HCT116 (cell line): Measurements from ENCODE around the gene LRRC32. TPM values are rescaled to one million over a fixed set of nuclear protein-coding genes. Genes with fewer than 3 reads are reported as not detected.

Experiments used
- ATAC-seq: fragments of 200-7000 bp; cut with Tn5 transposase; 2 replicates; pipeline ENCODE4 v1.9.1; 2020; ENCODE audit warnings: mild to moderate bottlenecking, moderate library complexity
- BruUV-seq: library from RNA; stranded (reverse); fragments of 400-500 nt; replicated peaks from 2 replicates; lab custom pipeline; 2021; lab: Mats Ljungman, UMichigan
- CTCF ChIA-PET: fragments of 300-600 bp; sonication (Branson Sonifier 250); formaldehyde crosslinking; loops from one replicate; lab custom pipeline; 2021; ENCODE audit warnings: antibody characterized with exemption; lab: Charles Lee
- POLR2A ChIA-PET: fragments of 300-600, 350-600 bp; sonication (Branson Sonifier 250); formaldehyde crosslinking; loops from one replicate; lab custom pipeline; 2021; ENCODE audit warnings: antibody characterized with exemption; lab: Charles Lee
- RAD21 ChIA-PET, 2 experiments: fragments of 300-600 bp; sonication (Branson Sonifier 250); formaldehyde crosslinking; loops; one replicate each; lab custom pipeline; 2023; ENCODE audit warnings: low total read pairs in 2 of 2; ENCODE audit not compliant: uncharacterized antibody in 2 of 2, unreplicated experiment in 2 of 2, low non-redundant PET in 1 of 2; lab: Charles Lee
- DNase-seq: peaks from one replicate; pipeline ENCODE4 v3.0.0-alpha.2; 2010; ENCODE audit warnings: low read depth, low spot score
- H2AFZ ChIP-seq: fragments of 200-600 bp; shearing (Covaris generic), sonication (generic); 2 replicates; pipeline ENCODE4 v1.6.1; 2017; ENCODE audit warnings: low read depth, mixed run types, mixed read lengths, antibody characterized with exemption, low read length; ENCODE audit not compliant: poor library complexity, severe bottlenecking
- H3K27ac ChIP-seq: 2 replicates; pipeline ENCODE4 v1.5.1; 2012; ENCODE audit warnings: low read depth, low read length
- H3K27me3 ChIP-seq: fragments of 200-600 bp; sonication (generic); 2 replicates; pipeline ENCODE4 v1.6.1; 2016; ENCODE audit warnings: mixed run types, low read length, mixed read lengths; ENCODE audit not compliant: insufficient read depth
- H3K36me3 ChIP-seq, 2 experiments: fragments of 200-500 bp in 1 of 2; fragments of 200-600 bp in 1 of 2; sonication (Bioruptor generic) in 1 of 2; sonication (generic) in 1 of 2; 2 replicates each; pipeline versions ENCODE4 v1.5.1 to v1.6.1; 2014 to 2016; ENCODE audit warnings: low read length in 2 of 2, inconsistent platforms in 1 of 2, mixed read lengths in 1 of 2, mixed run types in 1 of 2; ENCODE audit not compliant: insufficient read depth in 2 of 2, control insufficient read depth in 1 of 2
- H3K4me1 ChIP-seq, 2 experiments: fragments of 200-600 bp in 1 of 2; sonication (generic) in 1 of 2; 2 replicates each; pipeline versions ENCODE4 v1.5.1 to v1.6.1; 2012 to 2017; ENCODE audit warnings: low read length in 2 of 2, inconsistent platforms in 1 of 2, mild to moderate bottlenecking in 1 of 2, mixed read lengths in 1 of 2, mixed run types in 1 of 2, moderate library complexity in 1 of 2; ENCODE audit not compliant: insufficient read depth in 2 of 2, control insufficient read depth in 1 of 2
- H3K4me2 ChIP-seq: fragments of 200-600 bp; sonication (generic); 2 replicates; pipeline ENCODE4 v1.6.1; 2017; ENCODE audit warnings: mixed run types, low read length, mixed read lengths
- H3K4me3 ChIP-seq, 2 experiments: fragments of 200-600 bp in 1 of 2; sonication (generic) in 1 of 2; replicated peaks in 1 of 2; 2 replicates each; pipeline ENCODE4 v1.5.1; 2011 to 2016; ENCODE audit warnings: low read length in 2 of 2, control low read depth in 1 of 2, low read depth in 1 of 2, mild to moderate bottlenecking in 1 of 2, mixed read lengths in 1 of 2, mixed run types in 1 of 2
- H3K79me2 ChIP-seq: fragments of 200-600 bp; sonication (generic); 2 replicates; pipeline ENCODE4 v1.6.1; 2017; ENCODE audit warnings: mild to moderate bottlenecking, mixed run types, low read length, moderate library complexity, mixed read lengths; ENCODE audit not compliant: insufficient read depth
- H3K9ac ChIP-seq: fragments of 200-600 bp; sonication (generic); 2 replicates; pipeline ENCODE4 v1.6.1; 2016; ENCODE audit warnings: low read length, mixed read lengths
- H3K9me2 ChIP-seq: fragments of 200-600 bp; sonication (generic), shearing (Covaris generic); 2 replicates; pipeline ENCODE4 v1.6.1; 2017; ENCODE audit warnings: mixed run types, mild to moderate bottlenecking, moderate library complexity; ENCODE audit not compliant: insufficient read depth
- H3K9me3 ChIP-seq, 2 experiments: fragments of 200-500 bp in 1 of 2; fragments of 200-600 bp in 1 of 2; sonication (Bioruptor generic) in 1 of 2; sonication (generic) in 1 of 2; 2 replicates each; pipeline ENCODE4 v1.6.1; 2014 to 2017; ENCODE audit warnings: low read length in 2 of 2, mixed read lengths in 2 of 2, inconsistent platforms in 1 of 2, low read depth in 1 of 2, mild to moderate bottlenecking in 1 of 2, mixed run types in 1 of 2, moderate library complexity in 1 of 2; ENCODE audit not compliant: control insufficient read depth in 1 of 2, insufficient read depth in 1 of 2
- H4K20me1 ChIP-seq: fragments of 200-600 bp; sonication (generic), shearing (Covaris generic); 2 replicates; pipeline ENCODE4 v1.6.1; 2017; ENCODE audit warnings: mixed run types, mild to moderate bottlenecking, moderate library complexity; ENCODE audit not compliant: insufficient read depth
- ATF3 ChIP-seq: IDR thresholded peaks from 2 replicates; pipeline ENCODE4 v1.6.1; 2012
- CBX3 ChIP-seq: IDR thresholded peaks from 2 replicates; pipeline ENCODE4 v1.6.1; 2012; ENCODE audit warnings: low read depth
- CEBPB ChIP-seq: IDR thresholded peaks from 2 replicates; pipeline ENCODE4 v1.6.1; 2012; ENCODE audit warnings: low read depth
- ELF1 ChIP-seq: IDR thresholded peaks from 2 replicates; pipeline ENCODE4 v1.6.1; 2012; ENCODE audit warnings: low read depth, borderline replicate concordance
- EZH2phosphoT487 ChIP-seq: fragments of 200-600 bp; IDR thresholded peaks from 2 replicates; pipeline ENCODE4 v1.6.1; 2018; ENCODE audit warnings: antibody characterized with exemption, borderline replicate concordance
- FOSL1 ChIP-seq: IDR thresholded peaks from 2 replicates; pipeline ENCODE4 v1.6.1; 2012; ENCODE audit warnings: low read depth
- JUND ChIP-seq: IDR thresholded peaks from 2 replicates; pipeline ENCODE4 v1.6.1; 2012
- MAX ChIP-seq: IDR thresholded peaks from 2 replicates; pipeline ENCODE4 v1.6.1; 2012
- POLR2A ChIP-seq: IDR thresholded peaks from 2 replicates; pipeline ENCODE4 v1.7.0; 2011; ENCODE audit warnings: borderline replicate concordance; ENCODE audit not compliant: insufficient read depth, insufficient read length; ENCODE audit errors: extremely low read depth
- POLR2AphosphoS5 ChIP-seq: IDR thresholded peaks from 2 replicates; pipeline ENCODE4 v1.6.1; 2011; ENCODE audit warnings: mild to moderate bottlenecking, low read depth, low read length, moderate library complexity
- REST ChIP-seq: IDR thresholded peaks from 2 replicates; pipeline ENCODE4 v1.6.1; 2012; ENCODE audit warnings: low read depth
- SIN3A ChIP-seq: IDR thresholded peaks from 2 replicates; pipeline ENCODE4 v1.6.1; 2012; ENCODE audit warnings: low read depth
- SP1 ChIP-seq: IDR thresholded peaks from 2 replicates; pipeline ENCODE4 v1.6.1; 2012; ENCODE audit warnings: low read depth
- SRF ChIP-seq: IDR thresholded peaks from 2 replicates; pipeline ENCODE4 v1.6.1; 2012; ENCODE audit warnings: low read depth
- TCF7L2 ChIP-seq: IDR thresholded peaks from 2 replicates; pipeline ENCODE4 v1.7.0; 2011; ENCODE audit warnings: borderline replicate concordance, inconsistent platforms; ENCODE audit not compliant: insufficient read depth, insufficient read length; ENCODE audit errors: extremely low read depth
- YY1 ChIP-seq: IDR thresholded peaks from 2 replicates; pipeline ENCODE4 v1.6.1; 2011; ENCODE audit warnings: low read length, low read depth, moderate library complexity, mild to moderate bottlenecking; ENCODE audit not compliant: insufficient replicate concordance; ENCODE audit errors: extremely low read depth
- ZBTB33 ChIP-seq: IDR thresholded peaks from 2 replicates; pipeline ENCODE4 v1.6.1; 2011; ENCODE audit warnings: mild to moderate bottlenecking, low read length, moderate library complexity; ENCODE audit not compliant: insufficient replicate concordance; ENCODE audit errors: extremely low read depth
- ZFX ChIP-seq: fragments of 450-650 bp; IDR thresholded peaks from 2 replicates; pipeline ENCODE4 v1.6.1; 2017
- intact Hi-C: fragments of 100-400 bp; cut with micrococcal nuclease; formaldehyde crosslinking; loops from 2 replicates; pipeline ENCODE4 v1.10.0; 2022
- total RNA-seq: library from RNA; stranded (reverse); gene quantifications from one replicate; pipeline ENCODE4 v1.2.1, GENCODE V29; 2021; ENCODE audit not compliant: unreplicated experiment

LRRC32 gene
- total RNA-seq, 1 experiment from 2014 or later = 0.54 TPM

GRCh38 chr11:76717369-76717768, 46.8 kb upstream of the LRRC32 start:
- no TSS peak for BruUV-seq
- Histone ChIP-seq H3K4me1 (peaks cover 0 to 10% of the 10 kb centered on the region in 2 experiments; a peak in 2 of 4 replicates), H3K27ac (no peak overlapping the region), H3K9me2 (no peaks in the 10 kb centered on the region), H4K20me1 (no peaks in the 10 kb centered on the region), H3K9me3 (no peaks in the 10 kb centered on the region), H3K27me3 (peaks cover under 1% of the 10 kb centered on the region; the same call in 1 of the 2 replicates), H3K36me3 (no peaks in the 10 kb centered on the region), H3K9ac (no peak overlapping the region), H3K79me2 (no peaks in the 10 kb centered on the region), H3K4me2 (no peak overlapping the region), H2AFZ (no peak overlapping the region), H3K4me3 (no peak overlapping the region)
- ChIA-PET RAD21 (no interaction called here), CTCF (interaction anchor here (0.7 to 0.8 kb wide), 2 partner anchors 71 to 330 kb away, joined by 3 read pairs; no protein-coding TSS in a partner anchor), POLR2A (no interaction called here)
- TF ChIP-seq SRF = no peak
- TF ChIP-seq REST = no peak
- TF ChIP-seq CBX3 = no peak
- TF ChIP-seq YY1 = no peak
- TF ChIP-seq ZFX = no peak
- no peak for TF ChIP-seq SIN3A
- no peak for TF ChIP-seq CEBPB
- TF ChIP-seq MAX = no peak
- TF ChIP-seq ZBTB33 = no peak
- TF ChIP-seq JUND = no peak
- no peak for TF ChIP-seq POLR2AphosphoS5
- no peak for TF ChIP-seq ATF3
- no peak for TF ChIP-seq POLR2A
- no peak for TF ChIP-seq FOSL1
- no peak for TF ChIP-seq ELF1
- TF ChIP-seq SP1 = no peak
- TF ChIP-seq TCF7L2 = no peak
- no peak for TF ChIP-seq EZH2phosphoT487
- no peak for DNase-seq
- no peak for ATAC-seq
- intact Hi-C loops = no loop called here
